ENCODE measurements around the gene MYO1E.

GRCh38 chr15:59249816-59250215, 122.9 kb downstream of the MYO1E start:
- TF ChIP-seq CTCF (IDR thresholded peaks at IDR 0.05) (no peak), POLR2A (IDR thresholded peaks at IDR 0.05) (no peak)
